A673 (cell line): Measurements from ENCODE around the gene MACROH2A2.

Experiments used
- CTCF ChIP-seq: fragments of 300-800, 200-600 bp; sonication (generic); conservative IDR thresholded peaks from 2 replicates; pipeline ENCODE4 v1.5.1; 2017; ENCODE audit warnings: low read depth, mild to moderate bottlenecking, antibody characterized with exemption, low read length, moderate library complexity, mixed read lengths
- EZH2 ChIP-seq: fragments of 200-600 bp; sonication (generic); IDR thresholded peaks from 2 replicates; pipeline ENCODE4 v1.6.1; 2017; ENCODE audit warnings: borderline replicate concordance, low read depth, mild to moderate bottlenecking, mixed read lengths, antibody characterized with exemption, low read length; ENCODE audit not compliant: poor library complexity, severe bottlenecking

- TF ChIP-seq CTCF (peak; percentile 54), EZH2 (no peak)
Measured at GRCh38 chr10:70145666-70146488, 93.2 kb downstream of the MACROH2A2 start.
